HepG2 (cell line): ENCODE data around the gene TEKT5. TPM values are rescaled to one million over a fixed set of nuclear protein-coding genes. Genes with fewer than 3 reads are reported as not detected.

Experiments used
- ATAC-seq: fragments of 200-7000 bp; cut with Tn5 transposase; 3 replicates; pipeline ENCODE4 v1.9.1; 2020; ENCODE audit warnings: mild to moderate bottlenecking, moderate library complexity
- BruUV-seq: library from RNA; stranded (reverse); fragments of 400-500 nt; replicated peaks from 2 replicates; lab custom pipeline; 2021; lab: Mats Ljungman, UMichigan
- CTCF ChIA-PET: fragments of 300-600 bp; formaldehyde crosslinking; extraction: SDS; loops from one replicate; lab custom pipeline; 2021; ENCODE audit warnings: low total read pairs, inconsistent platforms, low intra/inter-chr PET ratio; lab: Yijun Ruan, JAX
- POLR2A ChIA-PET: fragments of 350-600 bp; sonication (Branson Sonifier 250); formaldehyde crosslinking; loops from one replicate; lab custom pipeline; 2020; ENCODE audit warnings: antibody characterized with exemption, inconsistent platforms; lab: Yijun Ruan, JAX
- DNase-seq: peaks from one replicate; pipeline ENCODE4 v3.0.0-alpha.2; 2015; ENCODE audit warnings: low spot score
- FAIRE-seq: peaks from 3 replicates; lab custom pipeline; 2011; peaks lifted over from hg19 to GRCh38; lab: Jason Lieb, UNC
- H2AFZ ChIP-seq: one replicate; pipeline ENCODE4 v1.6.1; 2011; ENCODE audit warnings: low read length, inconsistent platforms
- H3K27ac ChIP-seq: fragments of 300-600 bp; 3 replicates; pipeline ENCODE4 v1.8.0; 2011; ENCODE audit warnings: mixed run types, mild to moderate bottlenecking, mixed read lengths, low read length, inconsistent platforms; ENCODE audit not compliant: insufficient read depth; ENCODE audit errors: extremely low read length
- H3K27me3 ChIP-seq, 2 experiments: fragments of 200-600 bp in 1 of 2; 2 replicates in 1 of 2; 3 replicates in 1 of 2; pipeline versions ENCODE4 v1.6.0 to v1.8.0; 2011; ENCODE audit warnings: low read length in 2 of 2, mild to moderate bottlenecking in 2 of 2, moderate library complexity in 2 of 2, inconsistent platforms in 1 of 2; ENCODE audit not compliant: insufficient read depth in 2 of 2, control insufficient read depth in 1 of 2
- H3K36me3 ChIP-seq, 2 experiments: fragments of 200-600 bp in 1 of 2; replicated peaks in 1 of 2; 2 replicates in 1 of 2; 3 replicates in 1 of 2; pipeline versions ENCODE4 v1.5.1 to v1.8.0; 2011; ENCODE audit warnings: low read length in 2 of 2, inconsistent platforms in 1 of 2; ENCODE audit not compliant: insufficient read depth in 2 of 2, control insufficient read depth in 1 of 2
- H3K4me1 ChIP-seq: 2 replicates; pipeline ENCODE4 v1.5.1; 2012; ENCODE audit warnings: low read length, inconsistent platforms; ENCODE audit not compliant: insufficient read depth
- H3K4me2 ChIP-seq: 2 replicates; pipeline ENCODE4 v1.6.0; 2011; ENCODE audit warnings: low read depth, low read length, inconsistent platforms
- H3K4me3 ChIP-seq, 3 experiments: fragments of 200-600 bp in 1 of 3; sonication (generic), shearing (Covaris generic) in 1 of 3; replicated peaks in 1 of 3; 2 replicates each; pipeline ENCODE4 v1.5.1; 2011 to 2016; ENCODE audit warnings: low read length in 3 of 3, inconsistent platforms in 2 of 3, low read depth in 2 of 3, mild to moderate bottlenecking in 2 of 3, control low read depth in 1 of 3, mixed read lengths in 1 of 3; ENCODE audit not compliant: insufficient read depth in 1 of 3
- H3K79me2 ChIP-seq: one replicate; pipeline ENCODE4 v1.6.1; 2011; ENCODE audit warnings: low read length, inconsistent platforms; ENCODE audit not compliant: insufficient read depth
- H3K9ac ChIP-seq: 2 replicates; pipeline ENCODE4 v1.6.0; 2011; ENCODE audit warnings: mild to moderate bottlenecking, low read depth, low read length, inconsistent platforms; ENCODE audit not compliant: insufficient read depth
- H3K9me3 ChIP-seq: 2 replicates; pipeline ENCODE4 v1.5.1; 2012; ENCODE audit warnings: mild to moderate bottlenecking, low read length
- H4K20me1 ChIP-seq: 2 replicates; pipeline ENCODE4 v1.6.0; 2011; ENCODE audit warnings: inconsistent platforms, mild to moderate bottlenecking, low read length, moderate library complexity; ENCODE audit not compliant: insufficient read depth
- ZNF761 ChIP-seq: sonication (generic); formaldehyde crosslinking; conservative IDR thresholded peaks from 2 replicates; pipeline ENCODE4 v1.4.0; 2020; ENCODE audit warnings: mild to moderate bottlenecking, missing genetic modification reagents
- WGBS: methylation state at CpG from one replicate; pipeline ENCODE4 v1.1.6; 2017; ENCODE audit warnings: low lambda C conversion rate; 5-methylcytosine and 5-hydroxymethylcytosine counted together
- in situ Hi-C: cut with HindIII; loops from 2 replicates; pipeline ENCODE4 v1.10.0; 2017; ENCODE audit warnings: low pct_unique_long_range_greater_than_20kb; ENCODE audit not compliant: extremely low pct_ligation_motif_present
- intact Hi-C: fragments of 100-400 bp; cut with micrococcal nuclease; formaldehyde crosslinking; loops from one replicate; pipeline ENCODE4 v1.10.0; 2022; ENCODE audit not compliant: unreplicated experiment
- polyA plus RNA-seq, 8 experiments: library from polyadenylated mRNA; depleted of rRNA in 3 of 8; stranded (reverse) in 7 of 8; unstranded in 1 of 8; fragments of >200 nt; fragmentation: Illumina TruSeq in 4 of 8; extraction: Trizol in 4 of 8; gene quantifications; 2 replicates each; pipeline versions ENCODE4 v1.2.1 to v1.2.3, GENCODE V29; 2011 to 2016; ENCODE audit warnings: low read depth in 4 of 8, missing spikeins in 1 of 8, mixed read lengths in 1 of 8; ENCODE audit not compliant: insufficient read depth in 1 of 8
- total RNA-seq, 5 experiments: library from RNA; depleted of rRNA; stranded (reverse); fragments of >200 nt; fragmentation: Illumina TruSeq; extraction: Trizol; gene quantifications; 2 replicates each; pipeline ENCODE4 v1.2.3, GENCODE V29; 2016; ENCODE audit warnings: low read depth in 1 of 5
- TF ChIP-seq, protein P1 (sequence below), 2 experiments: fragments of 450-650 bp in 1 of 2; sonication (generic) in 1 of 2; formaldehyde crosslinking in 1 of 2; IDR thresholded peaks; 2 replicates each; pipeline versions ENCODE4 v1.6.1 to v1.8.0; 2016 to 2022; ENCODE audit warnings: antibody characterized with exemption in 1 of 2, mild to moderate bottlenecking in 1 of 2, missing genetic modification reagents in 1 of 2

Gene TEKT5
- total and polyA plus RNA-seq, 2 of the 13 experiments (the other 11 are each of a cell fraction or from before 2014, with no cell fraction given) = 0.16 TPM; not detected in 1

DNA sequence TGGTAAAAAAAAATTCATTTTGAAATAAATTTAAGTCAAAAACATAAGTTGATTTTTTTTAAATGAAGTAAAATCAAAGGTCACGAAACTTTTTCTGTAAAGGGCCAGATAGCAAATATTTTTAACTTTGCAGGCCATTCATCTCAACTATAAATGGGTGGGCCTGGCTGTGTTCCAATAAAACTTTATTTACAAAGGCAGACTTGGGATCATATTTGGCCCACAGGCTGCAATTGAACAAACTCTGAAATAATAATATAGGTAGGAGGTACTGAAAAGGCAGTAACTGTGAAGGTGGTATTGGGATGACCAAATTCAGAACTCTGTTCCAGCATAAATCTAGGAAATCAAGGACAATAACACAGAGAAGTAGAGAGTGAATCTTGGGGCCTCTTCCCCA, 102.1 kb downstream of the TEKT5 start:
- ChIA-PET POLR2A (no interaction called here), CTCF (no interaction called here)
- intact Hi-C loops = no loop called here

More for the DNA sequence above, 102.1 kb downstream of the TEKT5 start:
- Histone ChIP-seq H2AFZ (no peak overlapping the region), H3K4me2 (no peak overlapping the region), H3K27me3 (peaks cover 2 to 33% of the 10 kb centered on the region in 2 experiments; a peak in 2 of 5 replicates), H3K4me1 (peaks cover 21% of the 10 kb centered on the region), H3K9ac (no peak overlapping the region), H3K4me3 (no peak overlapping the region), H3K79me2 (no peaks in the 10 kb centered on the region), H3K27ac (no peak overlapping the region), H3K36me3 (no peaks in the 10 kb centered on the region), H3K9me3 (no peaks in the 10 kb centered on the region), H4K20me1 (no peaks in the 10 kb centered on the region)
- ATAC-seq = no peak
- FAIRE-seq = no peak
- TF ChIP-seq, protein P1, sequence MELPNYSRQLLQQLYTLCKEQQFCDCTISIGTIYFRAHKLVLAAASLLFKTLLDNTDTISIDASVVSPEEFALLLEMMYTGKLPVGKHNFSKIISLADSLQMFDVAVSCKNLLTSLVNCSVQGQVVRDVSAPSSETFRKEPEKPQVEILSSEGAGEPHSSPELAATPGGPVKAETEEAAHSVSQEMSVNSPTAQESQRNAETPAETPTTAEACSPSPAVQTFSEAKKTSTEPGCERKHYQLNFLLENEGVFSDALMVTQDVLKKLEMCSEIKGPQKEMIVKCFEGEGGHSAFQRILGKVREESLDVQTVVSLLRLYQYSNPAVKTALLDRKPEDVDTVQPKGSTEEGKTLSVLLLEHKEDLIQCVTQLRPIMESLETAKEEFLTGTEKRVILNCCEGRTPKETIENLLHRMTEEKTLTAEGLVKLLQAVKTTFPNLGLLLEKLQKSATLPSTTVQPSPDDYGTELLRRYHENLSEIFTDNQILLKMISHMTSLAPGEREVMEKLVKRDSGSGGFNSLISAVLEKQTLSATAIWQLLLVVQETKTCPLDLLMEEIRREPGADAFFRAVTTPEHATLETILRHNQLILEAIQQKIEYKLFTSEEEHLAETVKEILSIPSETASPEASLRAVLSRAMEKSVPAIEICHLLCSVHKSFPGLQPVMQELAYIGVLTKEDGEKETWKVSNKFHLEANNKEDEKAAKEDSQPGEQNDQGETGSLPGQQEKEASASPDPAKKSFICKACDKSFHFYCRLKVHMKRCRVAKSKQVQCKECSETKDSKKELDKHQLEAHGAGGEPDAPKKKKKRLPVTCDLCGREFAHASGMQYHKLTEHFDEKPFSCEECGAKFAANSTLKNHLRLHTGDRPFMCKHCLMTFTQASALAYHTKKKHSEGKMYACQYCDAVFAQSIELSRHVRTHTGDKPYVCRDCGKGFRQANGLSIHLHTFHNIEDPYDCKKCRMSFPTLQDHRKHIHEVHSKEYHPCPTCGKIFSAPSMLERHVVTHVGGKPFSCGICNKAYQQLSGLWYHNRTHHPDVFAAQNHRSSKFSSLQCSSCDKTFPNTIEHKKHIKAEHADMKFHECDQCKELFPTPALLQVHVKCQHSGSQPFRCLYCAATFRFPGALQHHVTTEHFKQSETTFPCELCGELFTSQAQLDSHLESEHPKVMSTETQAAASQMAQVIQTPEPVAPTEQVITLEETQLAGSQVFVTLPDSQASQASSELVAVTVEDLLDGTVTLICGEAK (IDR thresholded peaks at IDR 0.05) = peak; percentile 33; the same call in 1 of the 2 replicates
- TF ChIP-seq, protein P1 (CRISPR knock-in tag; IDR thresholded peaks at IDR 0.05) = peak; percentile 60; the same call in 1 of the 2 replicates
- no peak for TF ChIP-seq ZNF761 (CRISPR knock-in tag)
- DNase-seq = no peak
- in situ Hi-C loops = no loop called here
- no TSS peak for BruUV-seq
- WGBS = 5% methylated on average over 1 of the region's 1 CpG
